ENCODE data around the gene CCP110. TPM values are rescaled to one million over a fixed set of nuclear protein-coding genes. Genes with fewer than 3 reads are reported as not detected.

CCP110 gene
- 18.0 TPM for polyA plus RNA-seq (2013, experiment 1 of 2)
- 18.0 TPM for polyA plus RNA-seq (2013, experiment 2 of 2)

GRCh38 chr16:19523559-19524355 lies at the start of gene CCP110:
Gene CCP110 (plus strand): TSS chr16:19523942. CDS start chr16:19527882, 3,940 bp downstream.
- peaks cover 5 to 30% of the 10 kb centered on the region in 2 donors for H3K36me3 ChIP-seq (replicated peaks in 1 of 2; ENCODE audit: control insufficient read depth in 2 of 2, insufficient read depth in 2 of 2, low read length in 2 of 2)
- H3K27ac ChIP-seq (replicated peaks; ENCODE audit: low read length) = peak within 1 kb of the TSS; percentile 82
- no peaks in the 10 kb centered on the region for H3K27me3 ChIP-seq (ENCODE audit: control insufficient read depth in 3 of 3, insufficient read depth in 3 of 3, low read depth in 1 of 3, low read length in 3 of 3)
- H2AK5ac ChIP-seq (ENCODE audit: low read depth, low read length) = peak within 1 kb of the TSS; percentile 18
- H3K4me3 ChIP-seq (ENCODE audit: low read length in 2 of 2) = peak within 1 kb of the TSS; percentile 95 to 99
- peak within 1 kb of the TSS; percentile 83 for H3K18ac ChIP-seq (ENCODE audit: low read length)
- H2AFZ ChIP-seq (ENCODE audit: low read length) = peak within 1 kb of the TSS; percentile 94
- H2BK5ac ChIP-seq (ENCODE audit: low read length) = peak within 1 kb of the TSS; percentile 72
- H3K79me1 ChIP-seq (ENCODE audit: low read depth, low read length) = peaks cover 4% of the 10 kb centered on the region
- peak; percentile 87 for DNase-seq (ENCODE audit: low spot score)
- H4K91ac ChIP-seq (ENCODE audit: low read depth, low read length, poor library complexity) = no peak within 1 kb of the TSS
- H3K4ac ChIP-seq (ENCODE audit: low read length) = no peak within 1 kb of the TSS
- H3K23ac ChIP-seq (ENCODE audit: low read depth, low read length, poor library complexity) = peak within 1 kb of the TSS; percentile 86
- H2BK12ac ChIP-seq (ENCODE audit: low read length) = no peak within 1 kb of the TSS
- no peak within 1 kb of the TSS for H2BK15ac ChIP-seq (ENCODE audit: low read length)
- WGBS, 2 donors (ENCODE audit: extremely low coverage in 2 of 2, insufficient read length in 2 of 2, insufficient replicate concordance in 1 of 2) = no CpG with 5 or more reads among the region's 51 CpGs
- no peak within 1 kb of the TSS for H3K14ac ChIP-seq (ENCODE audit: low read length)
- peak within 1 kb of the TSS; percentile 75 for H3K4me2 ChIP-seq (ENCODE audit: insufficient read depth, low read length, poor library complexity, severe bottlenecking)
- no peaks in the 10 kb centered on the region for H3K9me3 ChIP-seq (replicated peaks in 1 of 2; ENCODE audit: control insufficient read depth in 2 of 2, insufficient read depth in 1 of 2, low read depth in 1 of 2, low read length in 2 of 2)
- H3K9ac ChIP-seq (ENCODE audit: low read depth, low read length, poor library complexity) = peak within 1 kb of the TSS; percentile 93
- peak within 1 kb of the TSS; percentile 61 for H2BK120ac ChIP-seq (ENCODE audit: low read depth, low read length)
- H3K4me1 ChIP-seq (ENCODE audit: control insufficient read depth in 2 of 2, insufficient read depth in 1 of 2, low read depth in 1 of 2, low read length in 2 of 2) = peaks cover 8 to 12% of the 10 kb centered on the region in 2 donors
- H4K8ac ChIP-seq (ENCODE audit: low read depth, low read length) = no peak within 1 kb of the TSS

- Histone ChIP-seq H3K4me1 (ENCODE audit: control insufficient read depth in 2 of 2, insufficient read depth in 1 of 2, low read depth in 1 of 2, low read length in 2 of 2) (peaks cover 0 to 5% of the 10 kb centered on the region in 2 donors), H3K18ac (ENCODE audit: low read length) (no peak overlapping the region), H3K27ac (replicated peaks; ENCODE audit: low read length) (no peak overlapping the region), H3K9ac (ENCODE audit: low read depth, low read length, poor library complexity) (no peak overlapping the region), H3K79me1 (ENCODE audit: low read depth, low read length) (no peaks in the 10 kb centered on the region), H4K8ac (ENCODE audit: low read depth, low read length) (no peak overlapping the region), H3K4me3 (ENCODE audit: low read length in 2 of 2) (no peak overlapping the region), H3K9me3 (replicated peaks in 1 of 2; ENCODE audit: control insufficient read depth in 2 of 2, insufficient read depth in 1 of 2, low read depth in 1 of 2, low read length in 2 of 2) (no peaks in the 10 kb centered on the region), H2BK15ac (ENCODE audit: low read length) (no peak overlapping the region), H4K91ac (ENCODE audit: low read depth, low read length, poor library complexity) (no peak overlapping the region), H3K4me2 (ENCODE audit: insufficient read depth, low read length, poor library complexity, severe bottlenecking) (no peak overlapping the region), H3K14ac (ENCODE audit: low read length) (no peak overlapping the region), H2AK5ac (ENCODE audit: low read depth, low read length) (no peak overlapping the region), H3K4ac (ENCODE audit: low read length) (no peak overlapping the region), H2BK5ac (ENCODE audit: low read length) (no peak overlapping the region), H2AFZ (ENCODE audit: low read length) (peak overlapping the region; percentile 45), H3K27me3 (ENCODE audit: control insufficient read depth in 3 of 3, insufficient read depth in 3 of 3, low read depth in 1 of 3, low read length in 3 of 3) (peaks cover 0 to 6% (median 0%) of the 10 kb centered on the region in 3 experiments), H3K36me3 (replicated peaks in 1 of 2; ENCODE audit: control insufficient read depth in 2 of 2, insufficient read depth in 2 of 2, low read length in 2 of 2) (no peaks in the 10 kb centered on the region), H2BK12ac (ENCODE audit: low read length) (no peak overlapping the region), H2BK120ac (ENCODE audit: low read depth, low read length) (no peak overlapping the region), H3K23ac (ENCODE audit: low read depth, low read length, poor library complexity) (no peak overlapping the region)
- no CpG with 5 or more reads among the region's 5 CpGs for WGBS, 2 donors (ENCODE audit: extremely low coverage in 2 of 2, insufficient read length in 2 of 2, insufficient replicate concordance in 1 of 2)
- no peak for DNase-seq (ENCODE audit: low spot score)
Observed at GRCh38 chr16:19474617-19475016, 49.1 kb upstream of the CCP110 start.

GRCh38 chr16:19478505-19478904 lies 45.2 kb upstream of the CCP110 start:
- Histone ChIP-seq H3K14ac (ENCODE audit: low read length) (no peak overlapping the region), H3K4me3 (ENCODE audit: low read length in 2 of 2) (no peak overlapping the region), H3K4me2 (ENCODE audit: insufficient read depth, low read length, poor library complexity, severe bottlenecking) (no peak overlapping the region), H3K27me3 (ENCODE audit: control insufficient read depth in 3 of 3, insufficient read depth in 3 of 3, low read depth in 1 of 3, low read length in 3 of 3) (peaks cover 0 to 6% (median 0%) of the 10 kb centered on the region in 3 experiments), H4K8ac (ENCODE audit: low read depth, low read length) (no peak overlapping the region), H3K18ac (ENCODE audit: low read length) (no peak overlapping the region), H2BK15ac (ENCODE audit: low read length) (no peak overlapping the region), H3K36me3 (replicated peaks in 1 of 2; ENCODE audit: control insufficient read depth in 2 of 2, insufficient read depth in 2 of 2, low read length in 2 of 2) (no peaks in the 10 kb centered on the region), H3K27ac (replicated peaks; ENCODE audit: low read length) (no peak overlapping the region), H2BK12ac (ENCODE audit: low read length) (no peak overlapping the region), H2AFZ (ENCODE audit: low read length) (no peak overlapping the region), H3K9ac (ENCODE audit: low read depth, low read length, poor library complexity) (no peak overlapping the region), H3K9me3 (replicated peaks in 1 of 2; ENCODE audit: control insufficient read depth in 2 of 2, insufficient read depth in 1 of 2, low read depth in 1 of 2, low read length in 2 of 2) (no peaks in the 10 kb centered on the region), H3K4ac (ENCODE audit: low read length) (no peak overlapping the region), H3K4me1 (ENCODE audit: control insufficient read depth in 2 of 2, insufficient read depth in 1 of 2, low read depth in 1 of 2, low read length in 2 of 2) (peaks cover 0 to 5% of the 10 kb centered on the region in 2 donors), H2BK5ac (ENCODE audit: low read length) (no peak overlapping the region), H2BK120ac (ENCODE audit: low read depth, low read length) (no peak overlapping the region), H4K91ac (ENCODE audit: low read depth, low read length, poor library complexity) (no peak overlapping the region), H3K23ac (ENCODE audit: low read depth, low read length, poor library complexity) (no peak overlapping the region), H3K79me1 (ENCODE audit: low read depth, low read length) (no peaks in the 10 kb centered on the region), H2AK5ac (ENCODE audit: low read depth, low read length) (no peak overlapping the region)
- 100% methylated on average over 1 of the region's 1 CpG; no CpG with 5 or more reads in 1 of the 2 donors for WGBS, 2 donors (ENCODE audit: extremely low coverage in 2 of 2, insufficient read length in 2 of 2, insufficient replicate concordance in 1 of 2)
- no peak for DNase-seq (ENCODE audit: low spot score)

- no peak overlapping the region for H3K4me3 ChIP-seq (ENCODE audit: low read length in 2 of 2)
- no peaks in the 10 kb centered on the region for H3K36me3 ChIP-seq (replicated peaks in 1 of 2; ENCODE audit: control insufficient read depth in 2 of 2, insufficient read depth in 2 of 2, low read length in 2 of 2)
- no CpG with 5 or more reads among the region's 3 CpGs for WGBS, 2 donors (ENCODE audit: extremely low coverage in 2 of 2, insufficient read length in 2 of 2, insufficient replicate concordance in 1 of 2)
- H2AFZ ChIP-seq (ENCODE audit: low read length) = no peak overlapping the region
- H2AK5ac ChIP-seq (ENCODE audit: low read depth, low read length) = no peak overlapping the region
- peaks cover 0 to 6% (median 0%) of the 10 kb centered on the region in 3 experiments for H3K27me3 ChIP-seq (ENCODE audit: control insufficient read depth in 3 of 3, insufficient read depth in 3 of 3, low read depth in 1 of 3, low read length in 3 of 3)
- H3K79me1 ChIP-seq (ENCODE audit: low read depth, low read length) = no peaks in the 10 kb centered on the region
- H2BK5ac ChIP-seq (ENCODE audit: low read length) = no peak overlapping the region
- H3K9me3 ChIP-seq (replicated peaks in 1 of 2; ENCODE audit: control insufficient read depth in 2 of 2, insufficient read depth in 1 of 2, low read depth in 1 of 2, low read length in 2 of 2) = no peaks in the 10 kb centered on the region
- H4K8ac ChIP-seq (ENCODE audit: low read depth, low read length) = no peak overlapping the region
- H3K23ac ChIP-seq (ENCODE audit: low read depth, low read length, poor library complexity) = no peak overlapping the region
- no peak overlapping the region for H3K4ac ChIP-seq (ENCODE audit: low read length)
- no peak for DNase-seq (ENCODE audit: low spot score)
- no peak overlapping the region for H3K27ac ChIP-seq (replicated peaks; ENCODE audit: low read length)
- no peak overlapping the region for H2BK120ac ChIP-seq (ENCODE audit: low read depth, low read length)
- H3K18ac ChIP-seq (ENCODE audit: low read length) = no peak overlapping the region
- H3K4me1 ChIP-seq (ENCODE audit: control insufficient read depth in 2 of 2, insufficient read depth in 1 of 2, low read depth in 1 of 2, low read length in 2 of 2) = peaks cover 0 to 5% of the 10 kb centered on the region in 2 donors
- no peak overlapping the region for H2BK12ac ChIP-seq (ENCODE audit: low read length)
- H2BK15ac ChIP-seq (ENCODE audit: low read length) = no peak overlapping the region
- H3K14ac ChIP-seq (ENCODE audit: low read length) = no peak overlapping the region
- H3K9ac ChIP-seq (ENCODE audit: low read depth, low read length, poor library complexity) = no peak overlapping the region
- no peak overlapping the region for H3K4me2 ChIP-seq (ENCODE audit: insufficient read depth, low read length, poor library complexity, severe bottlenecking)
- no peak overlapping the region for H4K91ac ChIP-seq (ENCODE audit: low read depth, low read length, poor library complexity)
Observed at GRCh38 chr16:19479302-19479721, 44.4 kb upstream of the CCP110 start.
